ENCODE data around the gene CARS1.

CARS1 gene

DNA sequence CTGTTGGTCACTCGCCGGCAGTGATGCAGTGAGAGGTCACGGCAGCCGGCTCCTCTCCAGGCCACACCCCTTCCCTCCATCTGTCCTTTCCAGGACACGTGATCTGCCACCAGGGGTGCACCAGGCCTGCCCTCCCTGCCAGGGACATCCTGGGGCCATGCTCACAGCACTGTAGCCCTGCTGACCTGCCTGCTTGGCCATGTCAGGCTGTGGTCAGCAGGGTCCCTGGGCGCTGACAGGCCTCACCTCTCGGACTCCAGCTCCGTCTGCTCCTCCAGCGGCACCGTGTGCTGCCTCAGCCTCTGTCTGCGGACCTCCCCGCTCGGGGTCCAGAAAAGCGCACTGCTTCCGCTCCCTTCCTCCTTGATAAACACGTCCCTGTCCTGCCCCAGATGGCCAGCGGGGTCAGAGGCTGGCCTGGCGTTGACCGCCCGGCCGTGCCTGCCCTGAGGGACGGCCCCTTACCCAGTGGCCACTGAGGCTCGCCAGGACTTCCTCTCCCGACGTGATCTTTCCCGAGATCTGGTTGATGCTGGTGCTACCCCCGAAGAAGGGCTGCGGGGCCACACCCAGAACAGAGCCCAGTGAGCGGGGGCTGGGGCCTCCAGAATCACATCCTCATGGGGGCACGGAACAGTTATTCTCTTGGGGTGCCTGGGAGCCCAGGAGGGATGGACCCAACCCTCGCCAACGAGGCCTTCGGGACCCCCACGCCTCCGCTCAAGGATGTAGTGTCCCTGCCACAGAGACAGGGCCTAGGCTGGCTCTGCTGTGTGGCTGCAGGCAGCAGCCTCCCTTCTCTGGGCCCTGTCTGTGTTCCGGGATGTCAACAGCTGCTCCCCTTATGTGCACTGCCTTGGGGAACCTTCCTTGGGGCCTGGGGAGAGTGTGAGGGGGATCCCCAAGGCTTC lies 36.3 kb upstream of the CARS1 start:
- TF ChIP-seq, protein P1, sequence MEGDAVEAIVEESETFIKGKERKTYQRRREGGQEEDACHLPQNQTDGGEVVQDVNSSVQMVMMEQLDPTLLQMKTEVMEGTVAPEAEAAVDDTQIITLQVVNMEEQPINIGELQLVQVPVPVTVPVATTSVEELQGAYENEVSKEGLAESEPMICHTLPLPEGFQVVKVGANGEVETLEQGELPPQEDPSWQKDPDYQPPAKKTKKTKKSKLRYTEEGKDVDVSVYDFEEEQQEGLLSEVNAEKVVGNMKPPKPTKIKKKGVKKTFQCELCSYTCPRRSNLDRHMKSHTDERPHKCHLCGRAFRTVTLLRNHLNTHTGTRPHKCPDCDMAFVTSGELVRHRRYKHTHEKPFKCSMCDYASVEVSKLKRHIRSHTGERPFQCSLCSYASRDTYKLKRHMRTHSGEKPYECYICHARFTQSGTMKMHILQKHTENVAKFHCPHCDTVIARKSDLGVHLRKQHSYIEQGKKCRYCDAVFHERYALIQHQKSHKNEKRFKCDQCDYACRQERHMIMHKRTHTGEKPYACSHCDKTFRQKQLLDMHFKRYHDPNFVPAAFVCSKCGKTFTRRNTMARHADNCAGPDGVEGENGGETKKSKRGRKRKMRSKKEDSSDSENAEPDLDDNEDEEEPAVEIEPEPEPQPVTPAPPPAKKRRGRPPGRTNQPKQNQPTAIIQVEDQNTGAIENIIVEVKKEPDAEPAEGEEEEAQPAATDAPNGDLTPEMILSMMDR (IDR thresholded peaks at IDR 0.05; ENCODE audit: extremely low read depth, insufficient read depth, missing control alignments): no peak
- in situ Hi-C loops (cut with MboI; ENCODE audit: low pct_unique_long_range_greater_than_20kb, low sequenced_read_pairs, unreplicated experiment): no loop called here
- peak; percentile 12 for DNase-seq (ENCODE audit: low spot score)

DNA sequence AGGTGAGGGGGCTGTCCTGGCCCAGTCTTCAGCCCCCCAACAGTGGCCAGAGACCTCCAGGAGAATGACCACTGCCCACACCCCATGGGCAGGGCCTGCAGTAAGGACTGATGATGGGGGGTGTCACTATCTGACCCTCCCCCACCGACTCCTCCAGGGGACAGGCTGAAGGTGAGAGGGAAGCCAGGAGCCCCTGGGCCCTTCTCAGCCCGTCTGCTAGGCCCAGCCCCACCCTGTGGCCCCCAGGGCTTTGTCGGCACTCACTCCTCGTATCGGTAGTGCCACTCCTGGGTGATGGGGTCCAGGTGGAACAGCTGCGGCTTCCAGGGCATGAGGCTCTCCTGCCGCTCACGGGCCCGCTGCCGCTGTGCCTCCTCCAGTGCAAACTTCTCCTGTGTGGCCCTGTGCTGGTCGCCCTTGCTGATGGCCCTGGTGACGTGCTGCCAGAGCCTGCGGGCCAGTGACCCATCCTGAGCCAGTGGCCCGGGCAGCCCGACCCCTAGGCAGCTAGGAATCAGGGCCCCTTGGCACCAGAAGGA lies 35.4 kb upstream of the CARS1 start:
- TF ChIP-seq, protein P1 (IDR thresholded peaks at IDR 0.05; ENCODE audit: extremely low read depth, insufficient read depth, missing control alignments): no peak
- in situ Hi-C loops (cut with MboI; ENCODE audit: low pct_unique_long_range_greater_than_20kb, low sequenced_read_pairs, unreplicated experiment): no loop called here
- DNase-seq (ENCODE audit: low spot score): peak; percentile 21

DNA sequence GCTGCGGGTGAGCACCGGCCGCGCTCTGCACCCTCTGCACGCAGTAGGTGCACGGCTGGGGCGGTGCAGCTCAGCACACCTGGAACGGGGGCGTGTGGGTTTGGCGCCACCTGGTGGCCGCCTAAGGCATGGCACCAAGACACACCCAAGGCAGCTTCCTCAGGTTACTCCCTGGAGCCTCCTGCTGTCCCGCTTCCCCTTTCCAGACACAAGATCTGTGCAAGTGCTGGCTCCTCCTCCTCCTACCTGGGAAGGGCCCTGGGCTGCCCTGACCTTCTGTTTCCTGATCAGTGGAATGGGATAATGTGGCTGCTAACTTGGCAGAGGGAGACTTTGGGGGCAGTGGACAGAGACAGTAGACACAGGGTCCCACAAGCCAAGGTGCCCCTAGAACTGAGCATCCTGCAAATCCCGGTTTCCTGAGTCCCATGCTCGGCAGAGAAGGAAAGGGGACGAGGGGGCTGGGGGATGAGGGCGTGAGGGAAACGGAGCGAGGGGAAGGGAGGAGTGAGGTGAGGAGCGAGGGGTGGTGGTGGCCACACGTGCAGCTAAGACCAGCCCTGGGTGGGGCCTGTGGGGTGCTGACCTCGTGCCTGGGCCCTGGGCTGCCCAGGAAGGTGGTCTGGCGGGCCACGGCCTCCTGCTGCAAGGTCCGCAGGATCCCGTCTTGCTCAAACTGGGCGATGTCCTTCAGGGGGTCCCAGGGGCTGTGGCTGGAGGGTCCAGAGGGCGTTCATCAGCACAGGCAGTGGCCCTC lies 34.8 kb upstream of the CARS1 start:
- in situ Hi-C loops (cut with MboI; ENCODE audit: low pct_unique_long_range_greater_than_20kb, low sequenced_read_pairs, unreplicated experiment): no loop called here
- DNase-seq (ENCODE audit: low spot score): peak; percentile 93
- TF ChIP-seq, protein P1 (IDR thresholded peaks at IDR 0.05; ENCODE audit: extremely low read depth, insufficient read depth, missing control alignments): peak; percentile 98

DNA sequence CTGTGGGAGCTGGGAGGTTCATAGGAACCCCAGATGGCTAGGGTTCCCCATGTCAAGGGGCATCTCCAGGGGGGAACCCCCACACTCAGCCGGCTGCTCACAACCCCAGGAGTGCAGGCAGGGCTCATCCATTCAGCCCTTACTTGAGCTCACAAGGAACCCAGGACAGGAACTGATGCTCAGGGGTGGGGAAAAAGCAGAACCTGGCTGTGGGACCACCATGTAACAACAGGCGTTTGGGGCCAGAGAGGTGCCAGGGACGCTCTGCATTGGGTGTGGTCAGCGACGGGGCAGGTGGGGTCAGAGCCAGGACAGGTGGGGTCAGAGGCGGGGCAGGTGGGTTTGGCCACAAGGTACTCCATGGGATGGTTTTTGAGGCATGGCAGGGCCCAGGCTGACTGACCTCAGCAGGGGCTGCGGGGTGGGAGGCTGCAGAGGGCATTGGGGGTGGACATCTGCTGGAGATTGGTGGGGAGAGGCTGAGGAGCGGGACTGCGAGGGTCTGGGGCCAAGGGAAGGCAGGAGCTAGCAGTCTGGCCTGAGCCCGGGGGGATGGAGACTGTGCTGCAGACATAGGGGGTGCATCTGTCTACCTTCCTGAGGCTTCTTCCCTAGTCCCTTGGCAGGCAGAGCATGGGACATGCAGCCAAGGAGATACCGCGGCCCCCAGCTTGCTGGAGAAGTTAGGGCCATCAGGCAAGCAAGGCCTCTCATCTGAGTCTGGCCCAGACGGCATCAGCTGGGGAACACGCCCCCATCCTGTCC lies 34.0 kb upstream of the CARS1 start:
- TF ChIP-seq, protein P1 (IDR thresholded peaks at IDR 0.05; ENCODE audit: extremely low read depth, insufficient read depth, missing control alignments): no peak
- in situ Hi-C loops (cut with MboI; ENCODE audit: low pct_unique_long_range_greater_than_20kb, low sequenced_read_pairs, unreplicated experiment): no loop called here
- no peak for DNase-seq (ENCODE audit: low spot score)

DNA sequence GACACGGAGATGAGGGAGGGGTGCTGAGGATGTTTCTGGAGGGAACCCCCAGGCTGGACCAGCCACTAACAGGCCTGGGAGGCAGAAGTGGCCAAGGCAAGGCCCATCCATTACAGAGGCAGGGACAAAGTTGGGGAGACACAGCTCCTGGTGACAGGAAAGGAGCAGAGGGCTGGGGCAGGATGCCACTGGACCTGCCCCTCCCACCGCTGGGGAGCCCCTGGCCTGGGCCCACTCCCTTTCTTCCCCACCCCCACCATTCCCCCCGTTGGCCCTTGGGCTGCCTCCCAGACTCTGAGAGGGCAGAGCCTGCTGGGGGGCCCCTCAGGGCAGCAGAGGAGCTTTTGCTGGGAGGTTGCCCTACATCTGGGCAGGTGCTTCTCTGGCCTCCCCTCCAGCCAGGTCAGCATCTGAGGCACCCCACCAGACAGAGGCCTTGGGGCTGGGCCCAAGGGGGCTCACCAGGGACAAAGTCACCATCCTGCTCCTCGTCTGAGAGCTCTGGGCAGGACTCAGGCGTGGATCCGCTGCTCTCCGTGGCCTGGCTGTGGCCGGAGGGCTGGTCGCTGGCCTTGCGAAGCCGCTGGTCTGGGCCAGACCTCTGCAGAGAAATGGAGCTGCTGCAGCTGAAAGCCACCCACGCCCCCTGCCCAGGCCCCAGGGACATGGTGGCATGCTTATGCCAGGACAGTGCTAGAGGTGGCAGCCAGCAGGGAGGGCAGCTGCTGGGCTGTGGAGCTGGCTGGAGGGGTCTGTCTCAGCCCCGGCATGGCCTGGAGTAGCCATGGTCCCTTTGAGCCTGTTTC lies 33.1 kb upstream of the CARS1 start:
- TF ChIP-seq, protein P1 (IDR thresholded peaks at IDR 0.05; ENCODE audit: extremely low read depth, insufficient read depth, missing control alignments): no peak
- in situ Hi-C loops (cut with MboI; ENCODE audit: low pct_unique_long_range_greater_than_20kb, low sequenced_read_pairs, unreplicated experiment): no loop called here
- peak; percentile 16 for DNase-seq (ENCODE audit: low spot score)

All from GM13977 (cell line).